ENCODE measurements around the gene SLC25A38.

SLC25A38 gene

GRCh38 chr3:39384665-39385000 lies 1.5 kb downstream of the SLC25A38 start:
- Histone ChIP-seq H2AK5ac (ENCODE audit: low read length) (no peak overlapping the region), H3K56ac (ENCODE audit: low read length) (peak overlapping the region; percentile 78), H3K79me2 (ENCODE audit: control insufficient read depth, insufficient read depth, low read length) (peaks cover 51% of the 10 kb centered on the region), H4K8ac (ENCODE audit: low read depth, low read length) (no peak overlapping the region), H2BK120ac (ENCODE audit: low read depth, low read length) (no peak overlapping the region), H3K4me1 (ENCODE audit: control insufficient read depth, low read depth, low read length) (peaks cover 4% of the 10 kb centered on the region), H3K18ac (ENCODE audit: low read length) (no peak overlapping the region), H3K4me3 (ENCODE audit: low read length) (peak overlapping the region; percentile 67), H3K23ac (ENCODE audit: low read length) (no peak overlapping the region), H3K36me3 (ENCODE audit: control insufficient read depth, insufficient read depth, low read length) (no peaks in the 10 kb centered on the region), H2BK5ac (ENCODE audit: low read length) (no peak overlapping the region), H2BK15ac (replicated peaks; ENCODE audit: low read depth) (no peak overlapping the region), H3K4ac (ENCODE audit: low read depth, low read length) (no peak overlapping the region), H3K79me1 (ENCODE audit: low read length) (peaks cover 28% of the 10 kb centered on the region), H3K27me3 (ENCODE audit: insufficient read depth, low read length, poor library complexity) (no peaks in the 10 kb centered on the region), H4K5ac (ENCODE audit: low read length) (no peak overlapping the region), H3K27ac (ENCODE audit: low read depth, low read length) (no peak overlapping the region), H3K4me2 (ENCODE audit: low read length) (peak overlapping the region; percentile 75), H3K9ac (ENCODE audit: low read length) (peak overlapping the region; percentile 78)
- DNase-seq = no peak
- no CpG with 5 or more reads among the region's 14 CpGs for WGBS (ENCODE audit: extremely low coverage, insufficient coverage, low lambda C conversion rate)

- Histone ChIP-seq H3K79me1 (ENCODE audit: low read length) (peaks cover 32% of the 10 kb centered on the region), H3K18ac (ENCODE audit: low read length) (no peak overlapping the region), H3K4me3 (ENCODE audit: low read length) (no peak overlapping the region), H2AK5ac (ENCODE audit: low read length) (no peak overlapping the region), H2BK120ac (ENCODE audit: low read depth, low read length) (no peak overlapping the region), H3K79me2 (ENCODE audit: control insufficient read depth, insufficient read depth, low read length) (peaks cover 55% of the 10 kb centered on the region), H4K5ac (ENCODE audit: low read length) (no peak overlapping the region), H3K27me3 (ENCODE audit: insufficient read depth, low read length, poor library complexity) (no peaks in the 10 kb centered on the region), H4K8ac (ENCODE audit: low read depth, low read length) (no peak overlapping the region), H2BK5ac (ENCODE audit: low read length) (no peak overlapping the region), H3K4me2 (ENCODE audit: low read length) (no peak overlapping the region), H3K27ac (ENCODE audit: low read depth, low read length) (no peak overlapping the region), H3K4ac (ENCODE audit: low read depth, low read length) (no peak overlapping the region), H3K4me1 (ENCODE audit: control insufficient read depth, low read depth, low read length) (peaks cover 4% of the 10 kb centered on the region), H3K23ac (ENCODE audit: low read length) (no peak overlapping the region), H3K36me3 (ENCODE audit: control insufficient read depth, insufficient read depth, low read length) (no peaks in the 10 kb centered on the region), H2BK15ac (replicated peaks; ENCODE audit: low read depth) (no peak overlapping the region), H3K9ac (ENCODE audit: low read length) (peak overlapping the region; percentile 19), H3K56ac (ENCODE audit: low read length) (no peak overlapping the region)
- DNase-seq = peak; percentile 67
- no CpG with 5 or more reads among the region's 9 CpGs for WGBS (ENCODE audit: extremely low coverage, insufficient coverage, low lambda C conversion rate)
These were observed 2.4 kb downstream of the SLC25A38 start for GRCh38 chr3:39385456-39386090.

- Histone ChIP-seq H3K27ac (ENCODE audit: low read depth, low read length) (no peak overlapping the region), H3K18ac (ENCODE audit: low read length) (no peak overlapping the region), H4K8ac (ENCODE audit: low read depth, low read length) (no peak overlapping the region), H4K5ac (ENCODE audit: low read length) (no peak overlapping the region), H3K4me3 (ENCODE audit: low read length) (no peak overlapping the region), H3K23ac (ENCODE audit: low read length) (no peak overlapping the region), H2BK5ac (ENCODE audit: low read length) (no peak overlapping the region), H3K56ac (ENCODE audit: low read length) (no peak overlapping the region), H3K9ac (ENCODE audit: low read length) (no peak overlapping the region), H3K4me2 (ENCODE audit: low read length) (no peak overlapping the region), H3K36me3 (ENCODE audit: control insufficient read depth, insufficient read depth, low read length) (no peaks in the 10 kb centered on the region), H2BK120ac (ENCODE audit: low read depth, low read length) (no peak overlapping the region), H3K27me3 (ENCODE audit: insufficient read depth, low read length, poor library complexity) (no peaks in the 10 kb centered on the region), H3K4ac (ENCODE audit: low read depth, low read length) (no peak overlapping the region), H2BK15ac (replicated peaks; ENCODE audit: low read depth) (no peak overlapping the region), H2AK5ac (ENCODE audit: low read length) (no peak overlapping the region), H3K79me2 (ENCODE audit: control insufficient read depth, insufficient read depth, low read length) (peaks cover 55% of the 10 kb centered on the region), H3K79me1 (ENCODE audit: low read length) (peaks cover 34% of the 10 kb centered on the region), H3K4me1 (ENCODE audit: control insufficient read depth, low read depth, low read length) (peaks cover 4% of the 10 kb centered on the region)
- WGBS (ENCODE audit: extremely low coverage, insufficient coverage, low lambda C conversion rate) = no CpG with 5 or more reads among the region's 5 CpGs
- DNase-seq = no peak
These were observed 3.1 kb downstream of the SLC25A38 start for GRCh38 chr3:39386318-39386717.

- no peak for DNase-seq
These were observed 4.3 kb downstream of the SLC25A38 start for GRCh38 chr3:39387411-39387975.

GRCh38 chr3:39388153-39388552 lies 5.0 kb downstream of the SLC25A38 start:
- WGBS (ENCODE audit: extremely low coverage, insufficient coverage, low lambda C conversion rate) = no CpG with 5 or more reads among the region's 2 CpGs
- peaks cover 34% of the 10 kb centered on the region for H3K79me1 ChIP-seq (ENCODE audit: low read length)
- no peak overlapping the region for H3K9ac ChIP-seq (ENCODE audit: low read length)
- H2BK5ac ChIP-seq (ENCODE audit: low read length) = no peak overlapping the region
- no peak overlapping the region for H2AK5ac ChIP-seq (ENCODE audit: low read length)
- no peaks in the 10 kb centered on the region for H3K36me3 ChIP-seq (ENCODE audit: control insufficient read depth, insufficient read depth, low read length)
- H4K5ac ChIP-seq (ENCODE audit: low read length) = no peak overlapping the region
- no peak overlapping the region for H3K4ac ChIP-seq (ENCODE audit: low read depth, low read length)
- peaks cover 4% of the 10 kb centered on the region for H3K4me1 ChIP-seq (ENCODE audit: control insufficient read depth, low read depth, low read length)
- no peaks in the 10 kb centered on the region for H3K27me3 ChIP-seq (ENCODE audit: insufficient read depth, low read length, poor library complexity)
- H3K27ac ChIP-seq (ENCODE audit: low read depth, low read length) = no peak overlapping the region
- H2BK15ac ChIP-seq (replicated peaks; ENCODE audit: low read depth) = no peak overlapping the region
- H3K23ac ChIP-seq (ENCODE audit: low read length) = no peak overlapping the region
- H4K8ac ChIP-seq (ENCODE audit: low read depth, low read length) = no peak overlapping the region
- no peak overlapping the region for H3K56ac ChIP-seq (ENCODE audit: low read length)
- H3K79me2 ChIP-seq (ENCODE audit: control insufficient read depth, insufficient read depth, low read length) = peaks cover 55% of the 10 kb centered on the region
- no peak overlapping the region for H3K18ac ChIP-seq (ENCODE audit: low read length)
- H3K4me2 ChIP-seq (ENCODE audit: low read length) = no peak overlapping the region
- no peak overlapping the region for H2BK120ac ChIP-seq (ENCODE audit: low read depth, low read length)
- no peak overlapping the region for H3K4me3 ChIP-seq (ENCODE audit: low read length)
- no peak for DNase-seq

More at GRCh38 chr3:39387411-39387975, 4.3 kb downstream of the SLC25A38 start:
- Histone ChIP-seq H3K56ac (ENCODE audit: low read length) (no peak overlapping the region), H3K4me3 (ENCODE audit: low read length) (no peak overlapping the region), H3K4ac (ENCODE audit: low read depth, low read length) (no peak overlapping the region), H3K79me2 (ENCODE audit: control insufficient read depth, insufficient read depth, low read length) (peaks cover 55% of the 10 kb centered on the region), H3K79me1 (ENCODE audit: low read length) (peaks cover 34% of the 10 kb centered on the region), H2BK120ac (ENCODE audit: low read depth, low read length) (no peak overlapping the region), H3K27me3 (ENCODE audit: insufficient read depth, low read length, poor library complexity) (no peaks in the 10 kb centered on the region), H2AK5ac (ENCODE audit: low read length) (no peak overlapping the region), H3K23ac (ENCODE audit: low read length) (peak overlapping the region; percentile 61), H3K4me2 (ENCODE audit: low read length) (no peak overlapping the region), H3K27ac (ENCODE audit: low read depth, low read length) (no peak overlapping the region), H2BK5ac (ENCODE audit: low read length) (no peak overlapping the region), H3K4me1 (ENCODE audit: control insufficient read depth, low read depth, low read length) (peaks cover 4% of the 10 kb centered on the region), H3K36me3 (ENCODE audit: control insufficient read depth, insufficient read depth, low read length) (no peaks in the 10 kb centered on the region), H4K8ac (ENCODE audit: low read depth, low read length) (no peak overlapping the region), H3K18ac (ENCODE audit: low read length) (no peak overlapping the region), H2BK15ac (replicated peaks; ENCODE audit: low read depth) (no peak overlapping the region), H4K5ac (ENCODE audit: low read length) (no peak overlapping the region), H3K9ac (ENCODE audit: low read length) (no peak overlapping the region)
- no CpG with 5 or more reads among the region's 1 CpG for WGBS (ENCODE audit: extremely low coverage, insufficient coverage, low lambda C conversion rate)

All from mesendoderm (in vitro differentiated cells).